Measurements from ENCODE around the gene CACNA1S.

The CACNA1S gene

GRCh38 chr1:201139756-201140155 is 27.5 kb upstream of the CACNA1S start:
- no peak for DNase-seq

DNA sequence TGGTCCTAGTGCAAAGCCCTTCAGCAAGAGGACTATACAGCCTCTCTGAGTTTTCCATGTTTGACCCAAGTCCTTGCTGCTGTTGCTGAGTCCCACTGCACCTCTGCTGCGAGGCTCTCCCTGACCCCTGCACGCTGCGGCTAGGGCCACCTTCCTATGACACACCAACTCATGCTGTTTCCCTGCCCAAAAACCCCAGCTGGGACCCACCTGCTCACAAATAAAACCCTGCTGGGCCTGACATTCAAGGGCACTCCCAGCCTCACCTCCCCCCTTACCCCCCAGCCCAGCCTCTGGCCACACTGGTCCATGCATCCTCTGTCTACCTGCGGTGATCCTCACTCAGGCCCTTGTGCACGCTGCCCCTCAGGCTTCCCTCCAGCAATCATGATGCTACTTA is 27.1 kb upstream of the CACNA1S start:
- no peak for DNase-seq

- DNase-seq: no peak
These were observed 26.1 kb upstream of the CACNA1S start for GRCh38 chr1:201138311-201138840.

GRCh38 chr1:201137579-201138310 is 25.5 kb upstream of the CACNA1S start:
- no peak for DNase-seq

GRCh38 chr1:201137024-201137392 is 24.8 kb upstream of the CACNA1S start:
- no peak for DNase-seq

DNA sequence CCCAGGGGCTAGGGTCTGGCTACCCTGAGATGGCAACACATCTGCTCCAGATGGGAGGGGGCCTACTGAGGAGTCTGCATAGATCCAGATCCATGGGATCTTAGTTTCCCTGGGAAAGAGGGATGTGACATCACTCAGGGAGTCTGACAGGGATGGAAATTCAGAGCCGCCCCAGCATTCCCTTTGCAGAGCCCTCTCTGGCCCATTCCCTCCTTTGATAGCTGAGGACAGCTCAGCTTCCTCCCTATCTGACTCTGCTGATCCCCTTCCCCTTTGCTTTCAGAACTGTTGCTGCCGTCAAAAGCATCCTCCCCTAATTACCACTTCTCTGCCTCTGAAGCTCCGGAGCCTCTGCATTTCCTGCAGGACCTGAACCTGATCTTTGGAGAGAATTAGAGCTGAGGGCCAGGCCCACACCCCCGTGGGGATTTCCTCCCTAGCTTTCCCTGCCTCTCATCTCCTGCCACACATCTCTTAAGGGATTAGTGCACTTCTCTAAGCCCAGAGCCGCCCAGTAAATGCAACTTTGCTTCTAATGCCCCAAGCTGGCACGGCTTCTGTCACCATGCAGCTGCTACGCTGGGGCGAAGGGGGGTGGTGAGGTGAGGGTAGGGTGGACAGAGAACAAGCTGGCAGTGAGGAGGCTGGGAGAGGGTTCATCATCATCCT is 24.3 kb upstream of the CACNA1S start:
- no peak for DNase-seq

GRCh38 chr1:201134405-201134804 is 22.2 kb upstream of the CACNA1S start:
- DNase-seq: no peak

DNA sequence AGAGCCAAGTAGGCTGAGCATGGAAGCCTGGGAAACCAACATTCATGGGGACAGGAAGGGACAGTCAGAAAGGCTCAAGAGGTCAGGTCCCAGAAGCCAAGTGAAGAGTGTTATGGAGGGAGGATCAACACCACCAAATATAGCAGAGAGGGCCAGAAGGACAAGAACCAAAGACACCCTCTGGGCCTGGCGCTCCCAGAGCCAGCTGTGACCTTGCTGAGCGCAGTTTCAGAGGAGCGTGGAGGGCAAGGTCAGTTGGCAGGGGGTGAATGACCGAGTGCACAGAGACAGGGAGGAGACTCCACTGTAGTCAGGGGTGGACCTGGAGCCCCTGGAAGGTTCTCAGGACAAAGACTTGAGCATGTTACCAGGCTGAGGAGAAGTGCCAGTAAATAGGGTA is 19.2 kb upstream of the CACNA1S start:
- no peak for DNase-seq

- DNase-seq: no peak
These were observed 16.7 kb upstream of the CACNA1S start for GRCh38 chr1:201128962-201129361.

DNA sequence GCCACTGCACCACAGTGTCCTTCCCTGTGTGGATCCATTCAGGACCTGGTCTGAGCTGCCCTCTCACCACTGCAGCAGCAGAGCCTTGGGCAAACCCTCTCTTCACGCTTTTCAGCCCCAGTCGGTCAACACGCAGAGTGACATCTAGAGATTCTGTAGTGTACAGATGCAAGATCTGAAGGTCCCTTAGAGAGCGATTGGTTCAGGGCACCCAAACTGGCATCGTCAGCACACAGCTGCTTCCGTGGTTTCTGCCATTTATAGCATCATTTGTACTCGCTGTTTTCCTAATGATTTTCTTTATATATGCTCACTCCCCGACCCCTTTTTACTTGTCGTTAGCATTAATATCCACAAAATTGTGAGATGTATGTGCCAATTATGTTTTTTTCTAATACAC is 16.2 kb upstream of the CACNA1S start:
- DNase-seq: no peak

- DNase-seq: no peak
These were observed 15.7 kb upstream of the CACNA1S start for GRCh38 chr1:201127755-201128455.

DNA sequence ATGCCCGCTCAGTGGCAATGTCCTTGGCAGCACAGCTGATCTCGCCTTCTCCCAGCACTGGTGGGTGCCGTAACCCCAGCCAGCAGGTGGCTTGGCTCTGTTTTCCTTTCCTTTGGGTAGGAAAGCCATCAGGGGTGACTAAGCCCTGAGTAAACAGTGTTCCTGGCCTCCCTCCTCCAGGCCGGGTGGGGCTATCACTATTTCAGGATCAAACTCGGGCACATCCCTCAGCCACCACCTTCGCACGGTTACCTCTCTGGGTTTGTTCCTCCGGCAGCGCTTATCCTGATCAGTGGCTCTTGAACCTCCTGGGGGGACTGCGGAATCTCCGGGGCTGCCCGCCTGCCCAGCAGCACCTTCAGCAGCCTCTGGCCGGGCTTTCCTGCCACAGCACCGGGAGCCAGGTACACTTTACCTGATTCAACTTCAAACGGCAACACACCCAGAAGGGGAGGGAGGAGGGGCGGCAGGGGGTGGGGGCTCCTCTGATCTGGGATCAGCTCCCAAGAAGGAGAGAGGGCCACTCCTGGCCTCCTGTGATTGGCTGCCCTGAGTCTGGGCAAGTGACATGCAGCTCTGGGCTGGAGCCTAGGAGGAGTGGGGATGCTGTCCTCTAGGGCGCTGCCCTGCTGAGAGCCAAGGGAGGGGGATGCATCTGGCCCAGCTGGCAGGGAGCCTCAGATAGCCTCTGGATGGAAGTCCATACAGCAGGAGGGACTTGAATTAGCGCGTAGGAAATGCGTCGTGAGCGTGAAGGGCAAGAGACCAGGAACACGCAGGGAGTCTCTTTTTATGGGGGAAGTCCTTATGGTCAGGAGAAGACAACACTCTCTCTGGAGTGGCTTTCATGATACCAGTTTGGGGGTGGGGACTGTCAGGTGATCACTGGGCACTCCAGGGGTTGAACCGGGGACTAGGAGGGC is 14.9 kb upstream of the CACNA1S start, which contains the start of gene ASCL5:
Gene ASCL5, minus strand, starts transcription at position 353 of the 923 bp plus-strand sequence. CDS start 11,812 bp downstream, outside the sequence.
- DNase-seq: no peak

DNA sequence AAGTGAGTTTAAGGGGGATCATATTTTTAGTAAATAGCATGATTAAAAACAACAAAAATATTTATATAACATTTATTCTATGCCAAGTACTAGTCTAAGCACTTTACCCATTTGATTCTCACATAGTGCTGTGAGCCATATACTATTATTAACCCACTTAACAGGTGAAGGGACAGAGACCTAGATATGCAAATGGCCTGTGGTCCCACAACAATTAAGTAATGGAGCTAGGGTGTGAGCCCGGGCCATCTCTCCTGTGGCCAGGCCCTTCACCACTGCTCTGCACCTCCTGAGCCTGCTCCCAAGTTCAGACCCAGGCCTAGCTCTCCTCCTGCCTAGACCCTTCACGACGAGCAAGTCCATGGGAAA is 14.2 kb upstream of the CACNA1S start:
- DNase-seq: no peak

DNA sequence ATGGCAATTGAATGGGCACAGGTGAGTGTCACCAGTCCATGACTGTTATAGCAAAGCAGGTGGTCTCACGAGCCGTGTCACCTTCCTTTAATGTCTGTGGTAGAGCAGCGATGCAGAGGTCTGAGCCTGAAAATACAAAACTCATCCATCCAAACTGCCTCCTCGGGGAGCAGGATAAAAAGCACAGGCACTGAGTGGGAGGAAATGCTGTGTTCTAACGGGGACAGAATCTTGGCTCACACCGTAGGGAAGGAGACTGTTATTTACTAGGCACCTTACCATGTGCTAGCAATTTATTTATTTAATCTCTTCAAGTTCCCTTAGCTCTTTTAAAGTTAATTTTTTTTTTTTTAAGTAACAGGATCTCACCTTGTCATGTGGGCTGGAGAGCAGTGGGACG is 13.6 kb upstream of the CACNA1S start:
- no peak for DNase-seq

DNA sequence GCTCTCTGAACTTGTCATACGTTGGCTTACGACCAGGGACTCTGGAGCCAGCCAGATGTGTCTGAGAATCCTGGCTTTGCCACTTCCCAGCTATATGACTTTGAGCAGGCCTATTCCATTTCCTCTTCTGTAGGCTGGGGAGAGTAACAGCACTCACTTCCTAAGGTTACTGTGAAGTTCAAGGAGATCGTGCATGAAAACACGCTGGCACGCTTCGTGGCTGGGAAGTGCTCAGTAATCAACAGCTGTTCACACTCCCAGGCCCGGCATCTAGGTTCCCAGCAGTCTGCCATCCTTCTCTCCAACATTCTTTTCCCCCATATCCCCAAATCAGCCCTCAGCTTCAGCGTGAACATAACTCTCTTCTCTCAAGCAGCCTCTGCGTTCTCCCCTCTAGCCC is 12.8 kb upstream of the CACNA1S start:
- DNase-seq: no peak

DNA sequence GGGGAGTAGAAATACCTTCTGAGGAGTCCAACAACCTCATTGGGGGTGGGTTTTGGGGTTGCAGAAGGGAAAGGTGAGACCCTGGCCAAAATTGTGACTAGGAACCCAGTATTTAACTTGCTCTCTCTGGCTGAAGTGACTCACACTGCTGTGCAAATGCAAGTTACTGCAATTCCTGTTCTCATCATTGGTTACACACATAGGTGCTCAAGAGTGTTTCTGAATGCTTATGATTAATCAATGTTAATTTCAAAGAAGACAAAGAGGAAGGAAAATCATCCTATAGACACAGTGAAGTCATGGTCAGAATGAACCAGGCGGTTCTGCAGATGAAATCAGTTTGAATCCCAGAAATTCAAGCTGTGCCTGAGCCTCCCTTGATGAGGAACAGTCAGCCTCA is 11.6 kb upstream of the CACNA1S start:
- DNase-seq: no peak

DNA sequence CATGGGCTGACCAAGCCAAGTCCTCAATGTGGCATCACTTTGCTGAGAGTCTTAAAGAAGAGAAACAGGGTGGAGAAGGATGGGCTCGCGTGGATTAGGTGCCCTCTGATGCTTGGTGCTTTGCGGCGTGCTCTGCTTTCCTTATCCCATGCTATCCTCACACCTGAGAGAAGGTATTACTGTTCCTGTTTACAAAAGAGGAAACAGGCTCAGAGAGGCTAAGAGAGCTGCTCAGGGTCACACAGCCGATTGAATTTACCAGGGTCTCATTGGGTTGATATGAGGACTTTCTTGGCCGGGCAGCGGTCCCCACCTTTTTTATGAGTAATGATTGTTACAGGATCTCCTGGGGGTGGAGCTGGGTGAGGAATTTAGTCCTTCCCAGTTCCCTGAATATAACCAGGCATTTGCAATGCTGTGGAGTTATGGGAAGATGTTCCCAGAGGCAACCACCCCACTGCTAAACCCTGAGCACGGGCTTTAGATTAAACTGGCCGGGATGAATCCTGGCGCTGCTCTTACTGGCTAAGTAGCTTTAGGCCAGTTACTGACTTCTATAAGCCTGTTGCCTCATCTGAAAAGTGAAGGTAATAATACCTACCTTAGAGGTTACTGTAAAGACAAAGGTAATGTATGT is 10.2 kb upstream of the CACNA1S start:
- DNase-seq: no peak

DNA sequence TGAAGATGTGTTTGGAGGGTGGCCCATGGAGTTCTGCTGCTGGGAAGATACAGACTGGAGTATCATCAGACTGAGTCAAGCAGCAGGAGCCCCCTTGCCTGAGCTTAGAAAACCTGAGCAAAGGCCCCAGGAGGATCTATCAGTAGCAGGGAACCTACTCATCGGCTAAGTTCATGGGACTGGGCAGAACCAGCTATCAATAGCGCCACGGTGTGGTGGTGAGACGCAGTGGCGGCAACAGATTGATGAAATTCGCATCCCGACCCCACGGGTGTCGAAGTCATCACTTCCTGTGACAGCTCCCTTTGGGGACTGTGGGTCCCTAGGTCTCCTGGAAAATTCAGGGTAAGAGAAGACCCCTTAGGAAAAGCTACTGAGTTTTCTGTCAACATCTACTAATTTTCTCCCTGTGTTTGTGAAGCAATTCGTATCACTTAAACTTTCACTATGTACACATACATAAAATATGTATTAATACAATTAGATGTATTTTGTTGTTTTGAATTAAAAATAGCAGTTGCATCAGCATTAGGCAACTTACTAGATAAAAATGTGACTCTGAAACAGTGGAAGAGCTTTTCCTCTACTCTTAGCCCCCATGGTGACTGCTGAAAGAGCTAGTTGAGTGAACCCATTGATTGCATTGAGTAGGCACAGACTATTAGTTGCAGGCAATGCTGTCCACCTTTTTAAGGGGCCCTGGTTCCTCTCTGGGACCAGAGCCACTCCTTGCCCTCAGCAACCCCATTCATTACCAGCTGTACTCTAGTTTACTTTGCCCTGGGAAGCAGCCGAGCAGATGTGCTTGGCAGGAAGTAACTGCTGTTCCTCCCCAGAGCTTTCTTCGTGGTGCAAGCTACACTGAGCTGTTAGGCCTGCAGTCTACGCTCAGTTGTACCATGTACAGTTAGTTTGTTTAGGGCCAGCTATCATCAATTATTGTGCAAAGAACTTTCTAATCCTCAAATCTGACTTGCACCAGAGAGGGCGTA is 7.3 kb upstream of the CACNA1S start:
- DNase-seq: peak; percentile 70

GRCh38 chr1:201116091-201116490 is 3.9 kb upstream of the CACNA1S start:
- DNase-seq: no peak

GRCh38 chr1:201115390-201115937 is 3.2 kb upstream of the CACNA1S start:
- peak; percentile 7 for DNase-seq

Measured in stimulated activated CD4-positive, alpha-beta T cell treated with anti-CD3 and anti-CD28 coated beads, Interleukin-15, amount 100 ng/mL, for 24 hours (primary cell).